IMR-90 (cell line): ENCODE results near the gene PYGM. TPM values are rescaled to one million over a fixed set of nuclear protein-coding genes. Genes with fewer than 3 reads are reported as not detected.

Experiments
- ATAC-seq: fragments of 200-7000 bp; cut with Tn5 transposase; 2 replicates; pipeline ENCODE4 v1.9.1; 2020; ENCODE audit warnings: low read depth, mild to moderate bottlenecking, moderate library complexity
- BruUV-seq: library from RNA; stranded (reverse); fragments of 400-500 nt; replicated peaks from 2 replicates; lab custom pipeline; 2021; lab: Mats Ljungman, UMichigan
- CTCF ChIA-PET: fragments of 300-600 bp; formaldehyde crosslinking; extraction: SDS; loops from one replicate; lab custom pipeline; 2021; ENCODE audit warnings: antibody characterized with exemption; lab: Yijun Ruan, JAX
- POLR2A ChIA-PET: fragments of 300-600 bp; sonication (Branson Sonifier 250); formaldehyde crosslinking; loops from one replicate; lab custom pipeline; 2022; ENCODE audit warnings: antibody characterized with exemption; ENCODE audit not compliant: unreplicated experiment; lab: Charles Lee
- DNase-seq: peaks from one replicate; pipeline ENCODE4 v3.0.0; 2013
- H2AFZ ChIP-seq: replicated peaks from 2 replicates; pipeline ENCODE3; 2013; ENCODE audit warnings: low read length, mild to moderate bottlenecking; ENCODE audit not compliant: poor library complexity
- H2AK5ac ChIP-seq: 2 replicates; pipeline ENCODE4 v1.6.1; 2013; ENCODE audit warnings: low read depth, low read length, inconsistent platforms
- H2AK9ac ChIP-seq: replicated peaks from 2 replicates; pipeline ENCODE3; 2013; ENCODE audit warnings: mild to moderate bottlenecking, low read depth, low read length, moderate library complexity; ENCODE audit not compliant: poor library complexity
- H2BK120ac ChIP-seq: 2 replicates; pipeline ENCODE4 v1.6.1; 2013; ENCODE audit warnings: low read depth, low read length, inconsistent platforms
- H2BK15ac ChIP-seq: 3 replicates; pipeline ENCODE4 v1.6.1; 2013; ENCODE audit warnings: low read depth, low read length, inconsistent platforms
- H2BK20ac ChIP-seq: 2 replicates; pipeline ENCODE4 v1.6.1; 2013; ENCODE audit warnings: low read depth, mild to moderate bottlenecking, inconsistent platforms, low read length, moderate library complexity
- H2BK5ac ChIP-seq: 2 replicates; pipeline ENCODE4 v1.6.1; 2013; ENCODE audit warnings: mild to moderate bottlenecking, low read depth, low read length, inconsistent platforms; ENCODE audit not compliant: poor library complexity, severe bottlenecking
- H3K14ac ChIP-seq: replicated peaks from 2 replicates; pipeline ENCODE4 v1.6.1; 2013; ENCODE audit warnings: low read depth, low read length, inconsistent platforms
- H3K18ac ChIP-seq: 2 replicates; pipeline ENCODE4 v1.6.1; 2013; ENCODE audit warnings: low read depth, low read length, control low read depth
- H3K23ac ChIP-seq: 2 replicates; pipeline ENCODE4 v1.6.1; 2013; ENCODE audit warnings: low read depth, low read length, inconsistent platforms
- H3K27ac ChIP-seq: 2 replicates; pipeline ENCODE4 v1.5.1; 2013; ENCODE audit warnings: mild to moderate bottlenecking, control low read depth, low read length; ENCODE audit not compliant: insufficient read depth
- H3K27me3 ChIP-seq: 2 replicates; pipeline ENCODE4 v1.6.1; 2013; ENCODE audit warnings: low read length; ENCODE audit not compliant: control insufficient read depth, insufficient read depth
- H3K36me3 ChIP-seq: 2 replicates; pipeline ENCODE4 v1.6.1; 2013; ENCODE audit warnings: low read length, mixed read lengths; ENCODE audit not compliant: control insufficient read depth, insufficient read depth
- H3K4ac ChIP-seq: 2 replicates; pipeline ENCODE4 v1.6.1; 2013; ENCODE audit warnings: low read depth, low read length, inconsistent platforms
- H3K4me1 ChIP-seq: 2 replicates; pipeline ENCODE4 v1.6.1; 2013; ENCODE audit warnings: low read length, mixed read lengths; ENCODE audit not compliant: control insufficient read depth, insufficient read depth
- H3K4me2 ChIP-seq: 2 replicates; pipeline ENCODE4 v1.6.1; 2013; ENCODE audit warnings: low read depth, mild to moderate bottlenecking, control low read depth, low read length, moderate library complexity
- H3K4me3 ChIP-seq: 2 replicates; pipeline ENCODE4 v1.5.1; 2013; ENCODE audit warnings: low read depth, mild to moderate bottlenecking, control low read depth, low read length, moderate library complexity; ENCODE audit not compliant: insufficient read depth
- H3K56ac ChIP-seq: 2 replicates; pipeline ENCODE4 v1.6.1; 2013; ENCODE audit warnings: low read length, inconsistent platforms; ENCODE audit not compliant: insufficient read depth; ENCODE audit errors: extremely low read depth
- H3K79me1 ChIP-seq, 2 experiments: 2 replicates each; pipeline ENCODE4 v1.6.1; 2013; ENCODE audit warnings: low read length in 2 of 2, inconsistent platforms in 1 of 2, low read depth in 1 of 2
- H3K9ac ChIP-seq: 2 replicates; pipeline ENCODE4 v1.6.1; 2013; ENCODE audit warnings: low read depth, low read length, control low read depth
- H3K9me1 ChIP-seq: 2 replicates; pipeline ENCODE4 v1.6.1; 2013; ENCODE audit warnings: low read length, inconsistent platforms; ENCODE audit not compliant: insufficient read depth
- H3K9me3 ChIP-seq: 2 replicates; pipeline ENCODE4 v1.6.1; 2013; ENCODE audit warnings: low read length; ENCODE audit not compliant: control insufficient read depth, insufficient read depth
- H4K20me1 ChIP-seq: 2 replicates; pipeline ENCODE4 v1.6.1; 2013; ENCODE audit warnings: low read length, inconsistent platforms; ENCODE audit not compliant: insufficient read depth
- H4K5ac ChIP-seq: 2 replicates; pipeline ENCODE4 v1.6.1; 2013; ENCODE audit warnings: mild to moderate bottlenecking, low read depth, low read length, control low read depth
- H4K8ac ChIP-seq, 2 experiments: 2 replicates each; pipeline ENCODE4 v1.6.1; 2013; ENCODE audit warnings: low read depth in 2 of 2, low read length in 2 of 2, control low read depth in 1 of 2, inconsistent platforms in 1 of 2
- H4K91ac ChIP-seq: 2 replicates; pipeline ENCODE4 v1.6.1; 2013; ENCODE audit warnings: low read depth, low read length, inconsistent platforms; ENCODE audit not compliant: insufficient read depth
- CEBPB ChIP-seq: IDR thresholded peaks from 2 replicates; pipeline ENCODE4 v1.6.1; 2012; ENCODE audit warnings: low read depth, low read length, improper control_type of control experiment
- CHD1 ChIP-seq: IDR thresholded peaks from 2 replicates; pipeline ENCODE4 v1.6.1; 2012; ENCODE audit warnings: low read depth, low read length, improper control_type of control experiment
- CTCF ChIP-seq: conservative IDR thresholded peaks from 2 replicates; pipeline ENCODE4 v1.5.1; 2012; ENCODE audit warnings: mild to moderate bottlenecking, low read depth, low read length, improper control_type of control experiment
- ELK1 ChIP-seq: fragments of 150-350 bp; IDR thresholded peaks from 2 replicates; pipeline ENCODE4 v1.6.1; 2016; ENCODE audit warnings: low read depth, mild to moderate bottlenecking, low read length, moderate library complexity, borderline replicate concordance
- FOS ChIP-seq: fragments of 150-350 bp; IDR thresholded peaks from 2 replicates; pipeline ENCODE4 v1.6.1; 2016; ENCODE audit warnings: low read depth, low read length
- MAFK ChIP-seq: IDR thresholded peaks from 2 replicates; pipeline ENCODE4 v1.6.1; 2012; ENCODE audit warnings: low read depth, low read length, improper control_type of control experiment
- MAZ ChIP-seq: IDR thresholded peaks from 2 replicates; pipeline ENCODE4 v1.6.1; 2012; ENCODE audit warnings: low read depth, mild to moderate bottlenecking, low read length, improper control_type of control experiment, moderate library complexity, borderline replicate concordance
- MXI1 ChIP-seq: IDR thresholded peaks from 2 replicates; pipeline ENCODE4 v1.6.1; 2012; ENCODE audit warnings: low read depth, mild to moderate bottlenecking, low read length, moderate library complexity, borderline replicate concordance
- NFE2L2 ChIP-seq: fragments of 150-350 bp; IDR thresholded peaks from 2 replicates; pipeline ENCODE4 v1.6.1; 2016; ENCODE audit warnings: low read depth, mild to moderate bottlenecking, low read length
- POLR2A ChIP-seq: IDR thresholded peaks from 2 replicates; pipeline ENCODE4 v1.6.1; 2012; ENCODE audit warnings: mild to moderate bottlenecking, low read depth, low read length
- RAD21 ChIP-seq: IDR thresholded peaks from 2 replicates; pipeline ENCODE4 v1.6.1; 2012; ENCODE audit warnings: low read length, improper control_type of control experiment
- RCOR1 ChIP-seq: IDR thresholded peaks from 2 replicates; pipeline ENCODE4 v1.6.1; 2012; ENCODE audit warnings: mild to moderate bottlenecking, low read length, improper control_type of control experiment; ENCODE audit not compliant: insufficient replicate concordance
- RFX5 ChIP-seq: IDR thresholded peaks from 2 replicates; pipeline ENCODE4 v1.8.0; 2012; ENCODE audit warnings: low read depth, mild to moderate bottlenecking, low read length, moderate library complexity
- SMC3 ChIP-seq: fragments of 150-350 bp; IDR thresholded peaks from 2 replicates; pipeline ENCODE4 v1.6.1; 2016; ENCODE audit warnings: low read depth, mild to moderate bottlenecking, antibody characterized with exemption, low read length, moderate library complexity
- USF2 ChIP-seq: fragments of 150-350 bp; IDR thresholded peaks from 2 replicates; pipeline ENCODE4 v1.6.1; 2017; ENCODE audit warnings: mild to moderate bottlenecking, antibody characterized with exemption, low read length, low read depth
- WGBS, 2 experiments: methylation state at CpG; one replicate each; pipeline versions ENCODE4 v1.1.5 to v1.1.7; 2013; ENCODE audit warnings: missing lambda C conversion rate in 2 of 2; ENCODE audit not compliant: insufficient read length in 1 of 2; ENCODE audit errors: extremely low coverage in 2 of 2; 5-methylcytosine and 5-hydroxymethylcytosine counted together
- dilution Hi-C: fragments of 300-500 bp; cut with HindIII; formaldehyde crosslinking; loops from one replicate; pipeline ENCODE4 v1.14.3; 2018; ENCODE audit warnings: low sequenced_read_pairs; ENCODE audit not compliant: unreplicated experiment
- in situ Hi-C: fragments of 300-500 bp; cut with MboI; formaldehyde crosslinking; loops from 3 replicates; pipeline ENCODE4 v1.14.3; 2019; ENCODE audit warnings: low sequenced_read_pairs, inconsistent platforms, mixed read lengths
- intact Hi-C: fragments of 100-400 bp; cut with micrococcal nuclease; formaldehyde crosslinking; loops from 2 replicates; pipeline ENCODE4 v1.10.0; 2022
- polyA plus RNA-seq, 3 experiments: library from polyadenylated mRNA; depleted of rRNA; stranded (reverse); fragments of >200 nt; gene quantifications; 2 replicates each; pipeline ENCODE4 v1.2.3, GENCODE V29; 2012; ENCODE audit warnings: low replicate concordance in 1 of 3
- total RNA-seq: library from RNA; depleted of rRNA; stranded (reverse); fragments of >200 nt; gene quantifications from 2 replicates; pipeline ENCODE4 v1.2.3, GENCODE V29; 2012

The PYGM gene
- total and polyA plus RNA-seq, 2 of the 4 experiments (the other 2 are of a cell fraction) = 0.18 to 0.21 TPM

GRCh38 chr11:64715110-64715509 is 44.7 kb downstream of the PYGM start:
- ATAC-seq = no peak
- no peak for DNase-seq
- ChIA-PET CTCF (no interaction called here), POLR2A (no interaction called here)
- no TSS peak for BruUV-seq
- Histone ChIP-seq H3K14ac (no peak overlapping the region), H2BK20ac (no peak overlapping the region), H3K23ac (no peak overlapping the region), H3K4me2 (no peak overlapping the region), H3K4me1 (no peaks in the 10 kb centered on the region; the same call in 1 of the 2 replicates), H3K27ac (no peak overlapping the region), H2BK5ac (no peak overlapping the region), H3K36me3 (no peaks in the 10 kb centered on the region), H3K9me3 (no peaks in the 10 kb centered on the region), H3K27me3 (peaks cover 87% of the 10 kb centered on the region), H4K5ac (no peak overlapping the region), H3K18ac (no peak overlapping the region), H2AK5ac (no peak overlapping the region), H2BK120ac (no peak overlapping the region), H3K79me1 (no peaks in the 10 kb centered on the region), H3K4me3 (no peak overlapping the region), H2AK9ac (no peak overlapping the region), H2AFZ (no peak overlapping the region), H4K20me1 (0 out of 2 replicates have a peak, but pooled peaks cover 3% of the 10 kb centered on the region), H4K8ac (no peak overlapping the region), H3K9me1 (0 out of 2 replicates have a peak, but pooled peaks cover 3% of the 10 kb centered on the region), H4K91ac (no peak overlapping the region), H3K4ac (no peak overlapping the region), H3K56ac (no peak overlapping the region), H3K9ac (no peak overlapping the region), H2BK15ac (no peak overlapping the region)
- TF ChIP-seq MAZ (no peak), POLR2A (no peak), FOS (no peak), SMC3 (no peak), USF2 (no peak), CEBPB (no peak), CTCF (no peak), CHD1 (no peak), NFE2L2 (no peak), MXI1 (no peak), RAD21 (no peak), RCOR1 (no peak), MAFK (no peak), RFX5 (no peak), ELK1 (no peak)
- in situ Hi-C loops = no loop called here
- dilution Hi-C loops = no loop called here
- intact Hi-C loops = no loop called here
- no CpG with 5 or more reads among the region's 5 CpGs for WGBS, 2 experiments
